Thyroid gland (tissue), 4 donors: ENCODE measurements around the gene PTGES.

ENCODE experiments used
- POLR2A ChIP-seq, 2 donors: fragments of 450-650 bp; IDR thresholded peaks; one replicate each; pipeline ENCODE4 v1.6.1; 2017; ENCODE audit warnings: antibody characterized with exemption in 2 of 2, mild to moderate bottlenecking in 2 of 2, moderate library complexity in 1 of 2
- TF ChIP-seq, protein P1 (sequence below), 6 experiments: fragments of 200-600 bp in 3 of 6; fragments of 450-650 bp in 3 of 6; sonication (generic) in 3 of 6; IDR thresholded peaks; one replicate each; pipeline ENCODE4 v1.5.1; 2016 to 2019; ENCODE audit warnings: antibody characterized with exemption in 6 of 6, mild to moderate bottlenecking in 2 of 6, inconsistent platforms in 1 of 6, moderate library complexity in 1 of 6

DNA sequence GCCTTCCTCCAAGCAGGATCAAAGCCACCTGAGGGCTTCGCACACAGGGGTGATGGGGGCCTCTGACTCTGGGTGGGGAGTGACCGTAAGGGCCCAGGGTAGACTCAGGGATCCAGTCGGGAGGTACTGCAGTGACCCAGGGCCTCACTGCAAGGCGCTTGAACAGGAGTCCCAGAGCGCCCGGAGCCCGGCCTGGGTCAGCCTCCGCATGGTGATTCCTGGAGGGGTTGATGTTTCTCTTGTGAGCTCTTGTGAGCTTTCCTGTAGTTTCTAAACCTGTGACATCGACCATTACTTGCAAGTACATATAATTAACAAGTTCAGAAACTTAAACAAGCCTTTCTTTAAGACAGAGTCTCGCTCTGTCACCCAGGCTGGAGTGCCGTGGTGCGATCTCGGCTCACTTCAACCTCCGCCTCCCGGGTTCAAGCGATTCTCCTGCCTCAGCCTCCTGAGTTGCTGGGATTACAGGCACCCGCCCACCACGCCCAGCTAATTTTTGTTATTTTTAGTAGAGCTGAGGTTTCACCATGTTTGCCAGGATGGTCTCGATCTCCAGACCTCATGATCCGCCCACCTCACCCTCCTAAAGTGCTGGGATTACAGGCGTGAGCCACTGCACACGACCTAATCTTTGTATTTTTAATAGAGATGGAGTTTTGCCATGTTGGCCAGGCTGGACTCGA lies 19.8 kb downstream of the PTGES start:
- TF ChIP-seq, protein P1, sequence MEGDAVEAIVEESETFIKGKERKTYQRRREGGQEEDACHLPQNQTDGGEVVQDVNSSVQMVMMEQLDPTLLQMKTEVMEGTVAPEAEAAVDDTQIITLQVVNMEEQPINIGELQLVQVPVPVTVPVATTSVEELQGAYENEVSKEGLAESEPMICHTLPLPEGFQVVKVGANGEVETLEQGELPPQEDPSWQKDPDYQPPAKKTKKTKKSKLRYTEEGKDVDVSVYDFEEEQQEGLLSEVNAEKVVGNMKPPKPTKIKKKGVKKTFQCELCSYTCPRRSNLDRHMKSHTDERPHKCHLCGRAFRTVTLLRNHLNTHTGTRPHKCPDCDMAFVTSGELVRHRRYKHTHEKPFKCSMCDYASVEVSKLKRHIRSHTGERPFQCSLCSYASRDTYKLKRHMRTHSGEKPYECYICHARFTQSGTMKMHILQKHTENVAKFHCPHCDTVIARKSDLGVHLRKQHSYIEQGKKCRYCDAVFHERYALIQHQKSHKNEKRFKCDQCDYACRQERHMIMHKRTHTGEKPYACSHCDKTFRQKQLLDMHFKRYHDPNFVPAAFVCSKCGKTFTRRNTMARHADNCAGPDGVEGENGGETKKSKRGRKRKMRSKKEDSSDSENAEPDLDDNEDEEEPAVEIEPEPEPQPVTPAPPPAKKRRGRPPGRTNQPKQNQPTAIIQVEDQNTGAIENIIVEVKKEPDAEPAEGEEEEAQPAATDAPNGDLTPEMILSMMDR (IDR thresholded peaks at IDR 0.05), result no peak
- no peak for TF ChIP-seq POLR2A (IDR thresholded peaks at IDR 0.05)
